GM04504 (cell line): ENCODE measurements around the gene HTR4.
A peak's percentile ranks its signal among the peaks of the same experiment; 100 is the strongest.
"Not testable (repeated sequence)": the region's sequence is repeated elsewhere in the genome, so short reads cannot be mapped to it uniquely, and the experiment has no call there.

Experiments
- DNase-seq: peaks from one replicate; pipeline ENCODE4 v3.0.0-alpha.2; 2012; ENCODE audit warnings: low read depth

The HTR4 gene, protein sequence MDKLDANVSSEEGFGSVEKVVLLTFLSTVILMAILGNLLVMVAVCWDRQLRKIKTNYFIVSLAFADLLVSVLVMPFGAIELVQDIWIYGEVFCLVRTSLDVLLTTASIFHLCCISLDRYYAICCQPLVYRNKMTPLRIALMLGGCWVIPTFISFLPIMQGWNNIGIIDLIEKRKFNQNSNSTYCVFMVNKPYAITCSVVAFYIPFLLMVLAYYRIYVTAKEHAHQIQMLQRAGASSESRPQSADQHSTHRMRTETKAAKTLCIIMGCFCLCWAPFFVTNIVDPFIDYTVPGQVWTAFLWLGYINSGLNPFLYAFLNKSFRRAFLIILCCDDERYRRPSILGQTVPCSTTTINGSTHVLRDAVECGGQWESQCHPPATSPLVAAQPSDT

DNA sequence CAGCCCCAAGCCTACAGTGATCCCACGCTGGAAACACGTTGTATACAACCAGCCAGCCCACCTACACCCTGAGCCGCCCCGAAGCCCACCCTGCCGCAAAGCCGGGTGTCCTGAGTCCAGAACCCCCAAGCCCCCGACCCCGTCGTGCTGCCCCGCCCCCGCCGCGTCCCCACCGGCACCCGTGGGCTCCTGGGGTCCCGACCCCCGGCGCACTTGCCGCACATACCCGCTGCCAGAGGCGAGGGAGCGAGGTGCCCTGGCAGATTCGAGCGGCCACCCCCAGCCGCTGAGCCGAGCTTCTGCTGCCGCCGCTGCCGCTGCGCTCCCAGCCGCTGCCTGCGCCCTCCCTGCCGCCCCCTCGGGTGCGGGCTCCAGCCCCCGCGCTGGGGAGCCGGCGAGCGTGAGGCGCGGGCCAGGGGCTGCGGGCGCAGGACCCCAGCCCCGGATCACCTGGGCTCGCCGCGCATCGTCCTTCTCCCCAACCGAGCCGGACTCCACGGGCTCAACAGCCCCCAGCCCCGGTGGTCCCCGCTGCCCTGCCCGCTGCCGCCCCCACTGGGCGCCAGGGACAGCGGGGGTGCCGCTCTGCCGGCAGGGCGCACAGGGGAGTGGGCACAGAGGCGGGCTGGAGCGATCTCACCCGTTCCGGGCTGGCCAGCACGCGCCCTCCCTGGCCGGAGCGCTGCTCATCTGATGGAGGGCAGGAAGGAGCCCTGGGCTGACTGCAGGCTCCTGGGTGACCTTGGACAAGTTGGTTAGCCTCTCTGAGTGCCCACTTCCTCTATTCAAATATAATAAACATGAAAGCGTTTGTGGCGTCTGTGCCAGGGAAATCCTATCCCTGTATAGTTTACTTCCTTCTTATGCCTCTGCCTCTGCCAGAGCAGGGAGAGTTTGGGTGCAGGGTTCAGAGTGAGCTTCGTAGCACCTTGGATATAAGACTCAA is at the start of gene HTR4:
Gene HTR4, minus strand, starts transcription at position 692 of the 946 bp plus-strand sequence. CDS start 17,513 bp downstream, outside the sequence.
- DNase-seq = no peak

DNA sequence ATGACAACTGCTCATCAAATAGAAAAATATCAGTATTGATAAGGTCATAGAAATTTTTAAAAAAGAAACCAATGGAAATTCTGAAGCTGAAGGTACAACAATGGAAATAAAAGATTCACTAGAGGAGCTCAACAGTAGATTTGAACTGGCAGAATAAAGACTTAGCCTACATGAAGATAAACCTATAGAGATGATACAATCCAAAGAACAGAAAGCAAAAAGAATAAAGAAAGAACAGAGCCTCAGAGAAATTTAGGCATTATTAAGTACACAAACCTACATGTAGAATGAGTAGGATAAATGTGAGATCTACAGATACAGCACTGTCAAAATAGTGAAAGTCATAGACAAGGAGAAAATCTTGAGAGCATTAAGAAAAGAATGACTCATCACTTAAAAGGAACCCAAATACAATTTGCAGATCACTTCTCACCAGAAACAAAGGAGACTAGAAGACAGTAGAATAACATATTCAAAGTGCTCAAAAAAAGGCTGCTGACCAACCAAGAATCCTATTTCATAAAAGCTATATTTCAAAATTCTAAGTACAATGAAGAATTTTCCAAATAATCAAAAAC is 47.8 kb upstream of the HTR4 start:
- no peak for DNase-seq

DNA sequence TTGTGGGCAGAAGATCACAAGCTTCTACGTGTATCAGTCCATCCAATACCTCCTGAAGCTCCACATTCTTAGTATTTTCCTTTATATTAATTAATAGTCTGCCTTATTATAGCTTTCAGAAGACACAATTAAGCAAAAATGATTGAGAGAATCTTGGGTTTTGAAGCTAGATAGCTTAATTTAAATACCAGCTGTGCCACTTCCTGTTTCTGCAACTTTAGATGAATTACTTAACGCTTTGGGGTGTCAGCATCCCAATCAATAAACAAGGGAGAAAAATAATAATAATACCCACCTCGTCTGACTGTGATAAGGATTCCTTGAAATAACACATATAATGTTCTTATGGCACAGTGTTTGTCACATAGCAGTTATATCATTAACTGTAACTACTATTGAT is 44.7 kb upstream of the HTR4 start:
- DNase-seq = no peak

DNA sequence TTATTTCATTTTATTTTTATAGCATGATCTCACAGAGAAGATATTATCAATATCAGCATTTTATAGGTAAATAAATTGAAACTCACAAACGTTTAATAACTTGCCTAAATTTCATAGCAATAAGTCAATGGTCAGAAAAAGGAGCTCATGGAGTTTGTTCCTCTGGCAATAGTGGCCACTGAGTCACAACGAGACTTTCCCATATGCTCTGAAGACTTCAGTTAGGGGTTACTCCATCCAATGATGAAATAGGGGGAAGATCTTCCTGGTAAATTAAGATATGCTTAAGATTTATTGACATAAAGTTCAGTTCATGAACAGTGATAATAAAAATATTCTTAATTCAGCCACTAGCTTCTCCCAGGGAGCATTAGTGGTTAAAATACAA is 43.5 kb upstream of the HTR4 start:
- DNase-seq = no peak

DNA sequence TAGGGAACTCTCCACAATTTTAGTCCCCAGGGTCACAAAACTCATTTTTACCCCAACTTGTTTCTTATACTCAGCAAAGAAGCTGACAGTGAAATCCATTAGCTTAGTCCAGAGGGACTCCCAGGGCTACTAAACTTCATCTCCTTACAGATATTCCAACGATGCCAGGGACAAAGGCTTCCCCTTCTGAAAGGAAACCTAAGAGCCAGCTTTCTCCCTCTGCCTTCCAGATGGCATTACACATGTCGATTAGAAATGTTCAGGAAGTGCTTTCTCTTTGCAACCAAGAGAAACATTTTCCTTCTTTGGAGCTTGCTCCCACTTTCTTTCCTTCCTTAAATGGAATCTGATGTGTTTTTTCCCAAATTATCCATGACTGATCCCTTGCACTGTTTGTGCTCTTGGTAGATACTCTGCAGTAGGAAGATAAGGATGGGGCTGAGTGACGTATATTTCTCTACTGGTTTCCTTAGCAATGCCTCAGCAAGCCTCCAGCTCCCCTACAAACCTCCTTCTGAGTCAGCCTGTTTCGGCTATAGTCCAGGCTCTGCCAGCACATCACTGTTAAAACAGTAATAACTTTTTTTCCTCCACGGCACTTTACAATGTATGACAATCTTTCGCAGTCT is 43.0 kb upstream of the HTR4 start:
- peak; percentile 35 for DNase-seq

DNA sequence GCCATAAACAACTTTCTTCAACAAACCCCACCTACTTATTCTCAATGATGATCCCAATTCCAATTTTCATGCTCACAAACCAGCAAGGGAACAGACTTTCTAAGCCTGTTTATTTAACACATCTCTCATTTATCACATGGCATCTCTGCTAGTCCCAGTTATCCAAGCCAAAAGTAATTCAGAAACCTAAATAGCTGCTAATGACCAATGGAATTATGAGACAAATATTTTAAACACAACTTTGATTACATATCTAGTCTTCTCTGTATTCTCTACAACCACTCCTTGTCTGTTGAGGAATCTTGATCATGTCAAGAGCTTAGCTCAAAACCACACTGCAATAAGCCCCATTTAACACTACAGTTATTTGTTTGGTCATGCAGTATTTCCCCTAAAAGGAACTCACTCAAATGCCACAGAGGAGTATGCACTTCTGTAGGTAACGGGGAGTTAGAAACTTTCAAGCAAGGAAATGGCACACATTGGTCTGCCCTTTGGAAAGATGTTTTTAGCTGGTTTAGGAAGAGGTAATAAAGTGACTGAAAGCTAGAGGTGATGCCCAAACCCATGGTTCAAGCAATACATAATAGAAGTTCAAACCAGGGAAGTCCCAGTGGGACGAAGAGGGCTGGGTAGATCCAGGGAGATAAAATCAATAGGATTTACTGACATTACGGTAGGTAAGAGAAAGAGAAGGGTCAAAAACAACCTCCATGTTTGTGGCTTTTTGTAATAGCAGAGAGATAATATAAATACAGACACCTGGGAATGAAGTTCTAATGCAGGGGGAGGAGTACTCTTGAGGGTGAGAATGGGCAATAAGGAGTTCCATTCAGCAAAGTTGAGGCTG is 42.1 kb upstream of the HTR4 start:
- DNase-seq = no peak

DNA sequence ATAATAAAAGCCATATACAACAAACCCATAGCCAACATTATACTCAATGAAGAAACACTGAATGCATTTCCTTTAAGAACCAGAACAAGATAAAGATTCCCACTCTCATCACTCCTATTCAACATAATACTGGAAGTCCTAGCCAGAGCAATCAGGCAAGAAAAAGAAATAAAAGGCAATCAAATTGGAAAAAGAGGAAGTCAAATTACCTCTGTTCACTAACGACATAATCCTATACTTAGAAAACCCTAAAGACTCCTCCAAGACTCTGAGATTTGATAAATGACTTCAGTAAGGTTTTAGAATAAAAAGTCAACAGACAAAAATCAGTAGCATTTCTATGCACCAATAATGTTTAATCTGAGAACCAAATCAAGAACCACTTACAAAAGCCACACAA is 36.6 kb upstream of the HTR4 start:
- DNase-seq = no peak

DNA sequence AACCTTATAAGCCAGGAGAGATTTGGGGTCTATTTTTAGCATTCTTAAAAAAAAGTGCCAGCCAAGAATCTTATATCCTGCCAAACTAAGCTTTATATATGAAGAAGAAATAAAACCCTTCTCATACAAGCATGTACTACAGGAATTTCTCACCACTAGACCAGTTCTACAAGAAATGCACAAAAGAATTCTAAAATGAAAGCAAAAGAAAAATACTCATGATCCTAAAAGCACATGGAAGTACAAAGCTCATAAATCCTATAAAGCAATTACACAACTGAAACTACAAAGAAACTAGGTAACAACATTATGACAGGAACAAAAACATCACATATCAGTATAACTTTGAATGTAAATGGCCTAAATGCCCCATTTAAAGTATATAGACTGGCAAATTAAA is 34.5 kb upstream of the HTR4 start:
- DNase-seq = no peak

DNA sequence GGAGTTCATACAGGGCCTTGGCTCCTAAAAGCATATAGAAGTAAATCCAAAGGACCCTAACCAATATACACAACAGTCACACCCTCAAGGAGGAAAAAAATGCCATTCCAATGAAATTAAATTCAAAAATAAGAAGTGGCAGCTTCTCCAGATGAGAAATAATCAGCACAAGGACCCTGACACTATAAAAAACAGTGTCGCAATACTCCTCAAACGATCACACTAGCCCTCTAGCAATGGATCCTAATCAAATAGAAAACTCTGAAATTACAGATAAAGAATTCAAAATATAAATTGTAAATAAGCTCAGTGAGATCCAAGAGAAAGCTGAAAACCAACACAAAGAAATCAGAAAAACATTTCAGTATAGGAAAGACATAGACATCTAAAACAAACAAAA is 33.5 kb upstream of the HTR4 start:
- DNase-seq = no peak

DNA sequence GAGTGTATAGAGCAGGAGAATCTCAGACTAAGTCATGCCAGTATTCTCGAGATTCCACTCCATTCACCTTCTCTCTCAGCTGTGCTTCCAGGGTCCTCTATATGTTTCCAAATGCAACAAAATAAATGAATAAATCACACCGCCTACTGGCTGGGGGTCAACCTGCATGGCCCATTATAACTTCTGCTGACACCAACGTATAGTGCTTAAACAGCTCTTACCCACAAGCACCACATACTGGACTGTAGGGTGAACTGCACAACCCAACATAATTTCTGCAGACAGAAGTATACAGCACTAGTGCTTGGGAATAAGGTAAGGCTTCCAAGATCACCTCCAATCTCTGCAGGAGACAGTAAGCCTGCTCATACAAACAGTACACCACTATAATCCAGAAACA is 33.1 kb upstream of the HTR4 start:
- no peak for DNase-seq

DNA sequence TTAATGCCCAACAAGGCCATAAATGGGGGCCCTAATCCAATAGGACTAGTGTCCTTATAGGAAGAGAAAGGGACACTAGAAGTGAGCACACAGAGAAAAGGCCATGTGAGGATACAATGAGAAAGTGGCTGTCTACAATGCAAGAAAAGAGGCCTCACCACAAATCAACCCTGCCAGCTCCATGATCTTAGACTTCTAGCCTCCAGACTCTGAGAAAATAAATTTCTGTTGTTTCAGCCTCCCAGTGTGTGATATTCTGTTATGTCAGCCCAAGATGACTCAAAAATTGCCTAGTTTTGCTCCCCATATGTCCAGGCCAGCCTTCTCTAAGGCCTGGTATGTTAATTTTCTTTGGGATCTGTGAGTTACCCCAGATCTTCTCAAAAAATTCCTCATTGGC is 32.3 kb upstream of the HTR4 start:
- DNase-seq = no peak

DNA sequence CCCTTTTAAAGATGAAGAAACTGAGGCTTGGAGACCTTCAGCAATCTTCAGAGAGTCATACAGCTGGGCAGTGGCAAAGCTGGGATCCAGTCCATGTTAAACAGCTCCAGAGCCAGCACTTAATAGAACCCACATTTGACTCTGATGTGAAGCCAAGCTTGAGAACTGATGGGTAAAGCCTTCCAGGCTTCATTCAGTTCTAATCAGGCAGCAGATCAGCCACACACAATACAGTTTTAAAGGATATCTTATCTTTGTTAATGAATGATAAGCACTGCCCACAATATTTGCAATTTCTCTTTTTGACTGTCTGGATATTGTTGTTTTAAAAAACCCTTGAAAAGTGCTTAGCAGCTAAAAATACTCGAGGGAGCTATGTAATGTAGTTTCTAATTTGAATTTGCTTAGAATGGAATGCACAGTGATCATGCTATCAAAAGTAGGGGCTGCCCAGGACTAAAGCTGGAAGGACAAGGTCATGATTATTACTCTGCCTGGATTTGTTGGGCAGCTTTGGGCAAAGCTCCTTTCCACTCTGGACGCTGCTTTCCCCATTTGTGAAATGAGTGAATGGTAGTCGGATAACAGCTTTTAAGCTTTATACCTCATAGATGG is 31.3 kb upstream of the HTR4 start:
- DNase-seq = no peak

DNA sequence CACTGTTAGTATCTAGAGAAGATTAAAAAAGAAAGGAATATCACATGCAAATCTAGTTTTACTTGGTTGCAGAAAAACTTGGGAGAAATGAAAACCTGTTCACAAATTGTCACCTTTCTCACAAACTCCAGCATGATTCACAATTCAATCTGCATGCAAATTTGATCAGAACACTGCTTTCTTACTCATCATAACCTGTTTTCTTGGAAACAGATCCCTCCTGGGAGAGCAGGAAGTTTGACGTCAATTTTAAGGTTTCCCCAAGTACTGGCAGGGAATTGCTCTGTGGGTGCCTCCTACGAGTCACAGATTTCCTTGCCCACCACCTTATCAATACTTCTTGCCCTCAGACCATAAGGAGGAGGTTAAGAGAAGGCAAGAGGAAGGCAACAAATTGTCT is 30.2 kb upstream of the HTR4 start:
- no peak for DNase-seq

DNA sequence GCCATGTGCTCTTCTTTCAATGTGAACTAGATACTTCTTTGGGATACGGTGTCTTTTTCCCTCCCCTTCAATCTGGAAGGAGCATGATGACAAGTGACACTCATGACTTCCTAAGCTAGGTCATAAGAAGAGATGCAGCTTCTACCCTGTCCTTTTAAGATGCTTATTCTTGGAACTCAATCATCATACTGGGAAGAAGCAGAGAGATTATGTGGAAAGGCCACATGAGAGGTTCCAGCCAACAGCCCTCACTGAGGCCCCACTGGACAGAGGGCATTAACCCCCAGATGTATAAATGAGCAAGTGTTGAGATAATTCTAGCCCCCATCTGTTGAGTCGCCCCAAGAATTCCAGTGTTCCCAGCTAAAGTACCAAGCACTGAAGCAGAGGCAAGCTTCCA is 29.3 kb upstream of the HTR4 start:
- DNase-seq = no peak

DNA sequence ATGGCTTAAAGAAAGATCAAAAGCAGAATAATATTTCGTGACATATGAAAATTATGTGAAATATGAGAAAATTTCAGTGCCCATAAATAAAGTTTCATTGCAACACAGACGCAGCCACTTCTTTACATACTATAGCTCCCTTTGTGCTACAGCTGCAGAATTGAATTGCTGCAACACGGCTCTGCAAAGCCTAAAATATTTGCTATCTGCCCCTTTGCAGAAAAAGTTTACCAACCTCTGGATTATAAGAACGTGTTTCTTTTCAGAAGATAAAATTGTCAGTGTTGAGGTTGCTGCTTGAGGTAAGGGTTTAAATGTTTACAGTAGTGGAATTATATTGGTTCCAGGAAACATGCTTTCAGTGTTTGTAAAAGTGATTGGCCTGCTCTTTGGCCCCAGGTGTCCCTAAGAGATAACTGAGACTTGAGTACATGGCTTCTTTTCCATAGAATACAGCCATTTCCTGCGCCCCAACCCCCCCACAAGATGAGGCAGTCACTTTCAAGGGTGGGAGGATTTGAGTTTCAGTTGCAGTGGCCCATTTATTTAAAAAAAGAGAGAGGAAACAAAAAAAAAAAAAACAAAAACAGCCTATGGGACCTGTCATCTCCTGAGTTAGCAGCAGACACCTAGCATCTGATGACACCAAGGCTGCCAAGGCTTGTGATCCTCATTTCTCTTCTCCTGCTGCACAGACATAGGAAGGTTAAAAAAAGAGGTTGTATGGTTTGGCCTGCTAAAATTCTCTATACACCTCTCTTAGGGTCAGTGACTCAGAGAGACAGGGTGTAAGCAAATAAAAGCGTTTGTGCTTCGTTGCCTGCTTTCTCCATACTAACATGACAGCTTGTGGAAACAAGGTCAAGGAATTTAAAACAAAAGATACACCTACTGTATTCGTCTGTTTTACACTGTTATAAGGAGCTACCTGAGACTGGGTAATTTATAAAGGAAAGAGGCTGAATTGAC is 28.0 kb upstream of the HTR4 start:
- no peak for DNase-seq

DNA sequence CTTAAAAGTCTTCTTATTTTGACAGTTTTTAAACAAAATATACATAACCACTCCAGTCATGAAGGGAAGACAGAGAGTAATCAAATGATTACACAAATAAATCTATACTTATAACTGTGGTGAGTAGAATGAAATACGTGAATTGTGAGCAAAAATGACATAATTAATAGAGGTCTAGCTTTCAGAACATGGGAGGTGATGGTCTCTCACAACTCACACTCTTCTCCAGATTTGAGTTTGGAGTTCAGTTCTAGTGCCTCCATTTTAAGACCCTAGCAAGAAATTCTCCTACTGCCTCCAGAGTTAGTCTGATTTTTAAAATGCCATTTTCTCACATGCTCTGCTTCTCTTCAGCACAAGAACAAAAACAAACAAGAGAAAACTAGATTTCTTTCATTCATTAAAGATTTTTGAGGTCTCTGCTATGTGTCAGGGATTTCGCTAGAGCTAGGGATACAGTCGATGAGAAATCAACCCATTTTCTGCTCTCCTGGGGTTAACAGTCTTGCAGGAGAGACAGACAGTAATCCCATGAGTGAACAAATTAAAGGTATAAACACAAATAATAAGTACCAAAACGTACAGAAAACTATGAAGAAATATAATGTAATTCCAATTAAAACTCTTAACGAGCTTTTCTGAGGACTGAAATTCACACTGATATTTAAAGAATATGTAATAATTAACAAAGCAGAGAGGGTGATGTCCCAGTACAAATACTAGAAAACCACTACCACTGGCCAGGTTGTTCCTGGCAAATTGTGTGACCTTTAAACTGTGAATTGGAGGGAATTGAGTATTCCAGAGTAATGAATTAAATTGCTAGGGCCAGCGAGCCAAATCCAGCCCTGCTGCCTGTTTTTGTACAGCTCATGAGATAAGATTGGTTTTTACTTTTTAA is 27.1 kb upstream of the HTR4 start:
- DNase-seq = no peak

DNA sequence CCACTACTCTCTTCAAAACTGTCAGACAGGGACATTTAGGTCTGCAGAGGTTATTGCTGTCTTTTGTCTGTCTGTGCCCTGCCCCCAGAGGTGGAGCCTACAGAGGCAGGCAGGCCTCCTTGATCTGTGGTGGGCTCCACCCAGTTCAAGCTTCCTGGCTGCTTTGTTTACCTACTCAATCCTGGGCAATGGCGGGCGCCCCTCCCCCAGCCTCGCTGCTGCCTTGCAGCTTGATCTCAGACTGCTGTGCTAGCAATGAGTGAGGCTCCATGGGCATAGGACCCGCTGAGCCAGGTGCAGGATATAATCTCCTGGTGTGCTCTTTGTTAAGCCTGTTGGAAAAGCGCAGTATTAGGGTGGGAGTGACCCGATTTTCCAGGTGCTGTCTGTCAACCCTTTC is 19.4 kb upstream of the HTR4 start:
- DNase-seq = not testable (repeated sequence)

DNA sequence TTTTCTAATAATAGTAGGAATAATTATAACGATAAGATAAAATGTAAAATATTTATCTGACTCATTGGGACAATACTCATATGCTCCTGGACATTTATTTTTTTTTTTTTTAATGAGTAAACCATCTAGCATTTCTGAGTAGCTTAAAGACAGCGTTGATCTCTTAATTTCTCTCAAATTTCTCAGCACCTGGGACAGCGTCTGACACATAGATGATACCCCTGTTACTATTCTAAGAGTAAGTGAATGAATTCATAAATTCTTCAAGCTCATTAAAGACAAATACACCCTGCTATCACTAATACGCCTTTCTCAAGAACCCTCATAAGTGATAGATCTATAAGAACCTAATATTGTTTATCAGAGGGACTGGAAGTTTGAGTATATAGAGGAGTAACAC is 12.0 kb upstream of the HTR4 start:
- no peak for DNase-seq

DNA sequence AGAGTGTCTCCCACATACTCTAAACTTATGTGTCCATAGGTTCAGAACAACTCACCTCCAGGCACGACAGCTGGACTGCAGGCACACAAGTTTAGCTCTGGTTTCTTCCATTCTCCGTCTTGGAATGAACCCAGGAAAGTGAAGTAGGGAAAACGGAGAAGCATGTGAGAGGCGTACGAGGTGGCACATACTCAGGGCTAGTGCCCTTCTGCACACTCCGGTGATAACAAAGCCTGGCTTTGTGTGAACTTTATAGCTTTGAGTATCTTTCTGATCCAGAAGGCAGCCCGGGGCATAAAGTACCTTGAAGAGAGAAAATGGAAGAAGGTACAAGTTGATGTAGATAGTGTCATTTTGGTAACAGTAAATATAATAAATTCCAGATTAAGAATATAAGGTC is 11.1 kb upstream of the HTR4 start:
- DNase-seq = no peak
